Body of pancreas (tissue), 4 donors: Measurements from ENCODE around the gene ENAH. TPM values are rescaled to one million over a fixed set of nuclear protein-coding genes. Genes with fewer than 3 reads are reported as not detected.

Experiments used
- ATAC-seq: fragments of 150-250 bp; one replicate; pipeline ENCODE4 v1.9.1; 2016
- DNase-seq, 4 donors: peaks; one replicate each; pipeline ENCODE4 v3.0.0-alpha.2; 2019
- H3K27ac ChIP-seq, 4 donors: fragments of 200-600 bp; sonication (generic); 1 replicate in 3 of 4; 2 replicates in 1 of 4; pipeline versions ENCODE4 v1.5.1 to v1.6.1; 2016 to 2019; ENCODE audit warnings: mild to moderate bottlenecking in 1 of 4, mixed read lengths in 1 of 4, moderate library complexity in 1 of 4
- H3K27me3 ChIP-seq, 2 donors: fragments of 200-600 bp; sonication (generic); one replicate each; pipeline ENCODE4 v1.6.0; 2016; ENCODE audit warnings: mild to moderate bottlenecking in 1 of 2
- H3K36me3 ChIP-seq, 2 donors: fragments of 200-600 bp; sonication (generic); replicated peaks in 1 of 2; 2 replicates each; pipeline ENCODE4 v1.5.1; 2016; ENCODE audit warnings: low read depth in 2 of 2; ENCODE audit not compliant: insufficient read depth in 1 of 2
- H3K4me1 ChIP-seq: fragments of 200-600 bp; sonication (generic); one replicate; pipeline ENCODE4 v1.6.0; 2016
- H3K4me3 ChIP-seq, 2 donors: fragments of 200-600 bp; sonication (generic); 1 replicate in 1 of 2; 2 replicates in 1 of 2; pipeline ENCODE4 v1.5.1; 2016 to 2019
- H3K9me3 ChIP-seq, 3 donors: fragments of 200-600 bp; sonication (generic); 1 replicate in 2 of 3; 2 replicates in 1 of 3; pipeline ENCODE4 v1.5.1; 2016
- POLR2A ChIP-seq, 3 donors: fragments of 450-650 bp; IDR thresholded peaks; one replicate each; pipeline ENCODE4 v1.6.1; 2016; ENCODE audit warnings: antibody characterized with exemption in 3 of 3, mild to moderate bottlenecking in 2 of 3
- WGBS, 2 donors: methylation state at CpG; one replicate each; pipeline ENCODE4 v1.1.5; 2017; 5-methylcytosine and 5-hydroxymethylcytosine counted together
- intact Hi-C: fragments of 100-400 bp; cut with DNase I; formaldehyde crosslinking; loops from one replicate; pipeline ENCODE4 v1.15.1; 2023
- total RNA-seq, 2 donors: library from RNA; depleted of rRNA; stranded (reverse); fragments of >200 nt; gene quantifications; one replicate each; pipeline ENCODE4 v1.1.0, GENCODE V29; 2016
- TF ChIP-seq, protein P1 (sequence below), 7 experiments: fragments of 450-650 bp in 4 of 7; fragments of 200-600 bp in 3 of 7; sonication (generic) in 3 of 7; IDR thresholded peaks; one replicate each; pipeline ENCODE4 v1.5.1; 2016 to 2019; ENCODE audit warnings: antibody characterized with exemption in 7 of 7

ENAH gene
- total RNA-seq, 2 donors from 2014 or later: 21.1 to 28.8 TPM

DNA sequence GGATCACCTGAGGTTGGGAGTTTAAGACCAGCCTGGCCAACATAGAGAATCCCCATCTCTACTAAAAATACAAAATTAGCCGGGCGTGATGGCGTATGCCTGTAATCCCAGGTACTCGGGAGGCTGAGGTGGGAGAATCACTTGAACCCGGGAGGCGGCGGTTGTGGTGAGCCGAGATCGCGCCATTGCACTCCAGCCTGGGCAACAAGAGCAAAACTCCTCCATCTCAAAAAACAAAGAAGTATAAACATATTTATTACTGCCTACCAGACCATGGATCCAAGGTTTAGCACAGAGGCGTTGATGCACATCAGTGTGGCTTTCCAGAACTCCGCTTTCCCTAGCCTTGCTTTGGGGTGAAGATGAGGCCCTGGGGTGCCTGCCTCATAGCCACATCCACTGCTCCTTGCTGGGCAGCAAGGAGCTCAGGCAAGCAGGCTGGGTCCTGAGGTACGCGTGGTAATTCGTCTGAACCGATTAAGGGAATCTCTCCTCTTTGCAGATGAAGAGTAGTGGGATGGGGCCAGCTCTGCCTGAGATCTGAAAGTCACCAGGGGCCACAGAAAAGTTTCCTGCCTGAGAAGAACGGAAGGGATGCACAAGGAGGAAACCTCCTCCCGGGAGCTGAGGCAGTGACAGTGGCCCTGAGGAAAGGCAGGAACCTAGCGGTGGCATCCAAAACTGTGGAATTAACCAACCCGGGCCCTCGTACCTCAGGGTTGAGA lies 172.8 kb downstream of the ENAH start:
- no peak for TF ChIP-seq POLR2A (IDR thresholded peaks at IDR 0.05)
- TF ChIP-seq, protein P1, sequence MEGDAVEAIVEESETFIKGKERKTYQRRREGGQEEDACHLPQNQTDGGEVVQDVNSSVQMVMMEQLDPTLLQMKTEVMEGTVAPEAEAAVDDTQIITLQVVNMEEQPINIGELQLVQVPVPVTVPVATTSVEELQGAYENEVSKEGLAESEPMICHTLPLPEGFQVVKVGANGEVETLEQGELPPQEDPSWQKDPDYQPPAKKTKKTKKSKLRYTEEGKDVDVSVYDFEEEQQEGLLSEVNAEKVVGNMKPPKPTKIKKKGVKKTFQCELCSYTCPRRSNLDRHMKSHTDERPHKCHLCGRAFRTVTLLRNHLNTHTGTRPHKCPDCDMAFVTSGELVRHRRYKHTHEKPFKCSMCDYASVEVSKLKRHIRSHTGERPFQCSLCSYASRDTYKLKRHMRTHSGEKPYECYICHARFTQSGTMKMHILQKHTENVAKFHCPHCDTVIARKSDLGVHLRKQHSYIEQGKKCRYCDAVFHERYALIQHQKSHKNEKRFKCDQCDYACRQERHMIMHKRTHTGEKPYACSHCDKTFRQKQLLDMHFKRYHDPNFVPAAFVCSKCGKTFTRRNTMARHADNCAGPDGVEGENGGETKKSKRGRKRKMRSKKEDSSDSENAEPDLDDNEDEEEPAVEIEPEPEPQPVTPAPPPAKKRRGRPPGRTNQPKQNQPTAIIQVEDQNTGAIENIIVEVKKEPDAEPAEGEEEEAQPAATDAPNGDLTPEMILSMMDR (IDR thresholded peaks at IDR 0.05): no peak
- H3K4me1 ChIP-seq: peaks cover 12% of the 10 kb centered on the region
- no peak overlapping the region for H3K27ac ChIP-seq
- no peaks in the 10 kb centered on the region for H3K36me3 ChIP-seq
- no peaks in the 10 kb centered on the region for H3K27me3 ChIP-seq
- no peak overlapping the region for H3K4me3 ChIP-seq
- ATAC-seq (no peak), DNase-seq (no peak)
- intact Hi-C loops: loop anchor here (5.0 to 10.0 kb wide), 3 partner anchors 285 to 622 kb away; no protein-coding TSS in a partner anchor
- WGBS, 2 donors: 85 to 86% methylated on average over 20 to 21 of the region's 21 CpGs
- H3K9me3 ChIP-seq: no peaks in the 10 kb centered on the region

DNA sequence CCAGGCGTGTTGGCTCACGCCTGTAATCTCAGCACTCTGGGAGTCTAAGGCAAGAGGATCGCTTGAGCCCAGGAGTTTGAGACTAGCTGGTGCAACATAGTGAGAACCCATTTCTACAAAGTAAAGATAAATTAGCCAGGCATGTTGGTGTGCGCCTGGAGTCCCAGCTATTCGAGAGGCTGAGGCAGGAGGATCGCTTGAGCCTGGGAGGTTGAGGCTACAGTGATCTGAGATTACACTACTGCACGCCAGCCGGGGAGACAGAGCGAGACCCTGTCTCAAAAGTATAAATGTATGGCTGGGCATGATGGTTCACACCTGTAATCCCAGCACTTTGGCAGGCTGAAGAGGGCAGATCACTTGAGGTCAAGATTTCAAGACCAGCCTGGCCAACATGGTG lies 173.6 kb downstream of the ENAH start:
- Histone ChIP-seq H3K4me3 (no peak overlapping the region), H3K27me3 (no peaks in the 10 kb centered on the region), H3K36me3 (no peaks in the 10 kb centered on the region), H3K4me1 (peaks cover 18% of the 10 kb centered on the region), H3K27ac (no peak overlapping the region), H3K9me3 (no peaks in the 10 kb centered on the region)
- 87 to 93% methylated on average over 9 of the region's 9 CpGs for WGBS, 2 donors
- DNase-seq: no peak
- intact Hi-C loops: loop anchor here (5.0 kb wide), 1 partner anchor 493 kb away; no protein-coding TSS in a partner anchor
- ATAC-seq: no peak
- TF ChIP-seq, protein P1 (IDR thresholded peaks at IDR 0.05): no peak
- TF ChIP-seq POLR2A (IDR thresholded peaks at IDR 0.05): no peak

DNA sequence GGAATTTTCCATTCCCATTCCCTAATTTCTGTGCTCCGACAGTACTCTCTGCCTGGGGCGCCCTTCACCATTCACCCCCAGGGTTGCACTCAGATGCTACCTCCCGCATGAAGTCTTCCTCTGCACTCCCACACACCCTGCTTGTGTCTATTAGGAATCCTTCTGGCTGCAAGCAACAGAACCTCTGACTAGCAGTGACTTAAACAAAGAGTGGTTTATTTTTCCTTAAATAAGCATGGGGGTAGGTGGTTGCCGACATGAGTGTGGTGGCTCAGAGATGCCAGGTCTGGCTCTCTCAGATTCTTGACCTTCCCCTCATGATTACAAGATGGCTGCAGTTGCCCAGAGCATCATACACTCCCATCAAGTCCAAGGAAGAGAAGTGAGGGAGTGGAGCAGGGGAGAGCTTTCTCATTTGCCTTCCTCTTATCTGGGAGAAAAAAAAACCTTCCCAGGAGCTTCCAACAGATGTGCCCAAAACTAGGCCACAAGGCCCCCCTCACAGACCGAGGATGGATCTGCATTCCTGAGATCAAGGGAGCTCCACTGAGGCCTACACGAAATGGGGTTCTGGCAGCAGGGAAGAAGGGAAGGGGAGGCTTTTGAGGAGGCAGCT lies 175.5 kb downstream of the ENAH start:
- DNase-seq (no peak), ATAC-seq (no peak)
- Histone ChIP-seq H3K36me3 (no peaks in the 10 kb centered on the region), H3K4me3 (no peak overlapping the region), H3K27ac (no peak overlapping the region), H3K4me1 (peaks cover 18% of the 10 kb centered on the region), H3K27me3 (no peaks in the 10 kb centered on the region), H3K9me3 (no peaks in the 10 kb centered on the region)
- 85 to 88% methylated on average over 6 of the region's 6 CpGs for WGBS, 2 donors
- intact Hi-C loops: loop anchor here (5.0 kb wide), 1 partner anchor 495 kb away; no protein-coding TSS in a partner anchor
- TF ChIP-seq, protein P1 (IDR thresholded peaks at IDR 0.05): no peak
- no peak for TF ChIP-seq POLR2A (IDR thresholded peaks at IDR 0.05)

DNA sequence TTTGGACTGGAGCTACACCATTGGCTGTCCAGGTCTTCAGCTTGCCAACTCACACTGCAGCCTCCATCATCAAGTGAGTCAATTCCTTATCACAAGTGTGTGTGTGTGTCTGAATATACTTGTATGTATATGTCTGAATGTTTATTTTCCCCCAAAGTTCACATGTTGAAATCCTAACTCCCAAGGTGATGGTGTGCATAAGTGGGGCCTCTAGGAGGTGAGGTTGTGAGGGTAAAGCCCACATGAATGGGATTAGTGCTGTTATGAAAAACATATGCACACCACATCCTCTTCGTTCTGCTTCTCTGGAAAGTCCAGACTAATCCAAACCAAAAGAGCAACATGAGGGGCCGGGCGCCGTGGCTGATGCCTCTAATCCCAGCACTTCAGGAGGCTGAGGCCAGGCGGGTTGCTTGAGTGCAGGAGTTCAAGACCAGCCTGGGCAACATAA lies 176.4 kb downstream of the ENAH start:
- H3K9me3 ChIP-seq: no peaks in the 10 kb centered on the region
- peaks cover 18% of the 10 kb centered on the region for H3K4me1 ChIP-seq
- TF ChIP-seq POLR2A (IDR thresholded peaks at IDR 0.05): no peak
- TF ChIP-seq, protein P1 (IDR thresholded peaks at IDR 0.05): no peak
- WGBS, 2 donors: 80 to 81% methylated on average over 5 of the region's 5 CpGs
- H3K27me3 ChIP-seq: no peaks in the 10 kb centered on the region
- DNase-seq (no peak), ATAC-seq (no peak)
- no peak overlapping the region for H3K4me3 ChIP-seq
- H3K36me3 ChIP-seq: no peaks in the 10 kb centered on the region
- no peak overlapping the region for H3K27ac ChIP-seq
- intact Hi-C loops: loop anchor here (5.0 kb wide), 1 partner anchor 496 kb away; no protein-coding TSS in a partner anchor
